ENCODE results near the gene GEMIN2.
A peak's percentile ranks its signal among the peaks of the same experiment; 100 is the strongest.
"Not testable (repeated sequence)": the region's sequence is repeated elsewhere in the genome, so short reads cannot be mapped to it uniquely, and the experiment has no call there.

The GEMIN2 gene

DNA sequence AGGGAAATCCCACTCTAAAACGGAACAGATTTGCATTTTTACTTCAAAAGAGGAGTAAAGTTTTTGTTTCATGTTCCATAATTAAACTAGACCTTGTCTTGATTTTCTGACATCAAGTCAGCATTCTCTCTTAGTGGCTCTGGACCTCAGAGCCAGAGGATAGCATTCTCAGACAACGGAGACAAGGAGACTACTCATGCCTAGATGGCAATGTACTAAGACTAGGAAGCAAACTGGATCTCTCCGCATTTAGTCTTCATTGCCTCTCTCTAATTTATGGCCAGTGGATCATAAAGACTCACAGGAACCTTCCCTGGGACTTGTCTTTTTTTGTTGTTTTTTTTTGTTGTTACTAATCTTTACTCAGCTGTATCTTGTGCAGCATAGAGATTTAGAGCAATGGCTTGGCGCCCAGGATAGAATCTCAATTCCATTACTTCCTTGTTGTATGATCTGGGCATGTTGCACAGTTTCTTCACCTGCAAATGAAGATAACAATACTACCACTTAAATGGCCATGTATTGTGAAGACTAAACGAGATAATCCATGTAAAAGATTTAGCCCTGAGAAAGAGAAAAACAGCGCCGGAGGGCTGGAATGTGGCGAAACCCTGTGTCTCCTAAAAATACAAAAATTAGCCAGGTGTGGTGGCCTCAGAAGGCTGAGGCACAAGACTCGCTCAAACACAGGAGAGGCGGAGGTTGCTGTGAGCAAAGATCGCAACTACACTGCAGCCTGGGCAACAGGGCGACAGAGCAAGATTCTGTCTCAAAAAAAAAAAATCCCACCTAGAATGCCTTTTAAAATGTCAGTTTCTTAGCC, 4.0 kb upstream of the GEMIN2 start:
- no peak for DNase-seq (ENCODE audit: low spot score)

DNA sequence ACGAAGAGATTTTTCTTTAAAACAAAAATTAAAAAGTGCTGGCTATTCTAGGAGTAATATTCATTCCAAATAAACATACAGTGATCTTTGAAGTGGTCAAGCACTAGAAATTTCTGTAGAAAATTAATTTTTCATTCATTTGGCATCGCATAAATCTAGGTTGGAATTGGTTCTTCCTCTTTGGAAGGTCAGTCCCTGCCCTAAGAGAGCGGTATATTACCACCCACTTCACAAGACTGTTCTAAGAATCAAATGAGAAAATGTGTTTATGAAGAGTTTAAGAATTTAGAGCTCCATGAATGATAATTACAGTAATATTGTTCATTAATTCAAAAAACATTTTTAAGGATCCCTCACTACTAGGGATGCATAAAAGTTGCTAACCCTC, 444 bp upstream of the GEMIN2 start:
- no peak for DNase-seq (ENCODE audit: low spot score)

DNA sequence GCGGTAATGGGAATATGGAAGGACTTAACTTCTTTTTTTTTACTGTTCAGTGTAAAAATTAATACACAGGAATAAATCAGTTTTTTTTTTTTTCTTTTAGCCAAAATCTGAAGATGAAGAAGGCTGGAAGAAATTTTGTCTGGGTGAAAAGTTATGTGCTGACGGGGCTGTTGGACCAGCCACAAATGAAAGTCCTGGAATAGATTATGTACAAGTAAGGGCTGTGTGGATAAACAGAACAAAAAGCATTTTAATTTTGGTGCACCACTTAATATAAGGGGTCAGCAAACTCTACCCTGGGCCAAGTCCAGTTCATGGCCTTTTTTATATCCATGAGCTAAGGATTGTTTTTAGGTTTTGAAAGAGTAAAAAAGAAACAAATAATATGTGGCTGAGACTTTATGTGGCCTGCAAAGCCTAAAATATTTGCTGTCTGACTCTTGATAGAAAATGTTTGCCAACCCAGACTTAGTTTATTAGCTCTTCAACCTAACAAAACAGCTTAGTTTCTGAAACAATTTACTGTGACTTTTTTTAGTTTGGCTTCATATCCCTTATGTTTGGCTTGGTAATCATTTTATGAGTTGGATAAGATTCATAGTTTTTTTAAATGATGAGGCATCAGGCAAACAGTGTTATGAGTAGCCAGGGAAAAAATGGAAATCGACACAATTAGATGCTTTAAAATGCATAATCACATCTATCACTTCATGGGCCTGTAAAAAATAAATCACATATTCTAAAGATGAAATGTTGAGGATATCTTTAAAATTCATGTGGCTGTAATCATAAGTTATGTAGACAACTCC, 8.4 kb downstream of the GEMIN2 start:
- DNase-seq (ENCODE audit: low spot score) = no peak

DNA sequence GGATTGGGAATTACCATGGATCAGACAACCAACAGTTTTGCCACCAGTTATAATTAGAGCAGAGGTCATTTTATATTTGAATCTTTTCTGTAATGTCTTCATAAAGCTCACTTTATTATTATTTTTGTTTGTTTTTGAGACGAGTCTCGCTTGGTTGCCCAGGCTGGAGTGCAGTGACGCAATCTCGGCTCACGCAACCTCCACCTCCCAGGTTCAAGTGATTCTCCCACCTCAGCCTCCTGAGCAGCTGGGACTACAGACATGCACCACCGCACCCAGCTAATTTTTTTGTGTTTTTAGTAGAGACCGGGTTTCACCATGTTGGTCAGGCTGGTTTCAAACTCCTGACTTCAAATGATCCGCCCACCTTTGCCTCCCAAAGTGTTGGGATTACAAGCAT, 23.7 kb downstream of the GEMIN2 start:
- DNase-seq (ENCODE audit: low spot score) = not testable (repeated sequence)

DNA sequence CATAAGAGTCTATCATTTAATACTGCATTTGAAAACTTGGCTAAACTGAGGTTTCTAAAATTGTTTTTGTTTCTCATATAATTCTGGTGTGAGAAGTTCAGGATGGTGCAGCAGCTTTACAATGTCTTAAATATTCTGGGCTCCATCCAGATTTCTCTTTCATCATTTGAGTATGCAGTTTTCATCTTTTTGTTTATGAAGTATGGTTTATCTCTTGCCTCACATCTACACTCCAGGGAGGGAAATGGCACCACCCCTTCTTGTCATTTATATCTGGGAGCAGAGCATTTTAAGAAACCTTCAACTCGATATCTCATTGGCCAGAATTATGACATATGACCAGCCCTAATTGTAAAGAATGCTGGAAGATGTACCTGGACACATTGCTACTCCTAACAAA, 24.3 kb downstream of the GEMIN2 start:
- DNase-seq (ENCODE audit: low spot score) = no peak

DNA sequence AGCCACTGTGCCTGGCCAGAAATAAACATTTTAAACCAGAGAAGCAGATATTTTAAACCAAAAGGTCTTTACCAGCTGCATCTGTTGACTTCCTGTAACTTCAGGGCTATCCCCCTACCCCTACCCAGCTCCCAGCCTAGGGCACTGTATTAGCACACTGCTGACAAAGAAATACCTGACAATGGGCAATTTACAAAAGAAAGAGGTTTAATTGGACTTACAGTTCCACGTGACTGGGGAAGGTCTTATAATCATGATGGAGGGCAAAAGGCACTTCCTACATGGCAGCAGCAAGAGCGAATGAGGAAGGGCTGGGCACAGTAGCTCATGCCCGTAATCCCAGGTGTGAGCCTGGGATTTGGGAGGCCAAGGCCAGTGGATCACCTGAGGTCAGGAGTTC, 26.0 kb downstream of the GEMIN2 start:
- DNase-seq (ENCODE audit: low spot score) = peak; percentile 46

DNA sequence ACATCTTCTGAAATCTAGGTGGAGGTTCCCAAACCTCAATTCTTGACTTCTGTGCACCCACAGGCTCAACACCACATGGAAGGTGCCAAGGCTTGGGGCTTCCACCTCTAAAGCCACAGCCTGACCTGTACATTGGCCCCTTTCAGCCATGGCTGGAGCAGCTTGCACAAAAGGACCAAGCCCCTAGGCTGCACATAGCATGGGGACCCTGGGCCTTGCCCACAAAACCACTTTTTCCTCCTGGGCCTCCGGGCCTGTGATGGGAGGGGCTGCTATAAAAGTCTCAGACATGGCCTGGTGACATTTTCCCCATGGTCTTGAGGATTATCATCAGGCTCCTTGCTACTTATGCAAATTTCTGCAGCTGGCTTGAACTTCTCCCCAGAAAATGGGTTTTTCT, 27.5 kb downstream of the GEMIN2 start:
- not testable (repeated sequence) for DNase-seq (ENCODE audit: low spot score)

DNA sequence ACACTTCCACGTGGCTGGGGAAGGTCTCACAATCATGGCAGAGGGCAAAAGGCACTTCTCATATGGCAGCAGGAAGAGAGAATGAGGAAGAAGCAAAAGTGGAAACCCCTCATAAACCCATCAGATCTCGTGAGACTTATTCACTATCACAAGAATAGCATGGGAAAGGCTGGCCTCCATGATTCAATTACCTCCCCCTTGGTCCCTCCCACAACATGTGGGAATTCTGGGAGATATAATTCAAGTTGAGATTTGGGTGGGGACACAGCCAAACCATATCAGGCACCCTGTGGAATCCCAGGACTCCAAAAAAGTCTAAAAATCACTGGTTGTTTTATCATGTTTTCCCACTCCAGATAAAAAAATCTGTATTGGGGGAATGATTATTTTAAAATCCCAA, 29.1 kb downstream of the GEMIN2 start:
- not testable (repeated sequence) for DNase-seq (ENCODE audit: low spot score)

DNA sequence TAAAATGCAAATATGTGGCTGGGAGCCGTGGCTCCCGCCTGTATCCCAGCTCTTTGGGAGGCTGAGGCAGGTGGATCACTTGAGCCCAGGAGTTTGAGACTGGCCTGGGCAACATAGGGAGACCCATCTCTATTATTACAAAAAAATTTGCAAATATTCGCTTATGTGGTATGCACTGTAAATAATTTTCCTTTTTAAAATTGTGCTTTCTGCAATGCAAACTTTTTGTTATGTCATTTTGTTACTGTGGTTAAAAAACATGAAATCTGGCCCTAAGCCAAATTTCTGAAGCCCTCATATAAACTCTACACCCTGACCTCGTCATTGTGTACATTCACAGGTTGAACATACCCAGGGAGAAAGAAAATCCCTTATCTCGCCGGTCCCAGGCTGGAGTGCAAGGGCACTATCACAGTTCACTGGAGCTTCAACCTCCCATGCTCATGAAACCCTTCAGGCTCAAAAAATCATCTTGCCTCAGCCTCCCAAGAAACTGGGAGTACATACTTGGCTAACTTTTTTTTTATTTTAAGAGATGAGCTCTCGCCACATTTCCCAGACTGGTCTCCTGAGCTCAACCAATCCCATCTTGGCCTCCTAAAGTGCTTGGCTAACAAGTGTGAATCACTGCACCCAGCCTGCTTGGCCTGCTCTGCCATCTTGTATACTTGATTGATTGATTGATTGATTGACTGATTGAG, 31.3 kb downstream of the GEMIN2 start:
- DNase-seq (ENCODE audit: low spot score) = no peak

DNA sequence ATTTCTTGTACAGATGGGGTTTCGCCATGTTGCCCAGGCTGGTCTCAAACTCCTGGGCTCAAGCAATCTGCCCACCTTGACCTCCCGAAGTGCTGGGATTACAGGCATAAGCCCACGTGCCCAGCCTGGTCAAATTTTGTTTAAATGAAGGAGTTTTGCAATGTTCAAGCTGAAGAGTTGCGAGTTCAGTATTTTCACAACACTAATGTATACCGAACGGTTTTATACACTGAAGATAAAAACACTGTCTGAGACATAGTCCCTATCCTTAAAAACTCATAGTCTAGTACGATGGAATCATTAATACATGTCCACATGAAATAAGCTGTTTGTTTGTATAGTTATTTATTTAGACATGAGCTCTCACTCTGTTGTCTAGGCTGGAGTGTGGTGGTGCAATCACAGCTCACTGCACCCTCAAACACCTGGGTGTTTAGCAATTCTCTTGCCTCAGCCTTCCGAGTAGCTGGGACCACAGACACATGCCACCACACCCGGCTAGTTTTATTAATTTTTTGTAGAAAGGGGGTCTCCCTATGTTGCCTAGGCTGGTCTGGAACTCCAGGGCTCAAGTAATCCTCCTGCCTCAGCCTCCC, 40.6 kb downstream of the GEMIN2 start:
- DNase-seq (ENCODE audit: low spot score) = no peak

DNA sequence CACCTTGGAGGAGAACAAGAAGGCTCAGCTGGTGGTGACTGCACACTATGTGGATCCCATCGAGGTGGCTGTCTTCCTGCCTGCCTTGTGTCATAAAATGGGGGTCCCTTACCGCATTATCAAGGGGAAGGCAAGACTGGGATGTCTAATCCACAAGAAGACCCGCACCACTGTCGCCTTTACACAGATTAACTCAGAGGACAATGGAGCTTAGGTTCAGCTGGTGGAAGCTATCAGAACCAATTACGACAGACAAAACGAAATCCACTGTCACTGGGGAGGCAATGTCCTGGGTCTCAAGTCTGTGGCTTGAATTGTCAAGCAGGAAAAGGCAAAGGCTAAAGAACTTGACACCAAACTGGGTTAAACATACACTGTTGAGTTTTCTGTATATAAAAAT, 43.4 kb downstream of the GEMIN2 start:
- DNase-seq (ENCODE audit: low spot score) = no peak

DNA sequence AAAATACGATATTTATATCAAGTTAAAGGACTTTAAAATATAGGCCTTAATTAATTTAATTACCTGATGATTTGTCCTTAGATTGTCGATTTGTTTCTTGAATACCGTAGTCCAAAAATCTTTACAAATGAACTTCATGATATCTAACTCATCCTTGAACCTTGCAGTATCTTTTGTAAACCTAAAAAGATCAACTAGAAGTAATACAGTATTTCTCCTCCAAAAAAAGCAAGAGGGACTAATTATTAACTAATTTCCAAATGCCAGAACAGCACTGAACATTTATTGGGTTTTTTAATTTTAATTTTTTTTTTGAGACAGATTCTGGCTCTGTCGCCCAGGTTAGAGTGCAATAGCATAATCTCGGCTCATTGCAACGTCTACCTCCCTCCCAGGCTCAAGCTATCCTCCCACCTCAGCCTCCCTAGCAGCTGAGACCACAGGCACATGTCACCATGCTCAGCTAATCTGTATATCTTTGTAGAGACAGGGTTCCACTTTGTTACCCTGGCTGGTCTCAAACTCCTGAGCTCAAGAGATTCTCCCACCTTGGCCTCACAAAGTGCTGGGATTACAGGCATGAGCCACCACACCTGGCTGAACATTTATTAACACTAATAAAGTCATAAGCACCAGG, 44.2 kb downstream of the GEMIN2 start:
- DNase-seq (ENCODE audit: low spot score) = no peak

DNA sequence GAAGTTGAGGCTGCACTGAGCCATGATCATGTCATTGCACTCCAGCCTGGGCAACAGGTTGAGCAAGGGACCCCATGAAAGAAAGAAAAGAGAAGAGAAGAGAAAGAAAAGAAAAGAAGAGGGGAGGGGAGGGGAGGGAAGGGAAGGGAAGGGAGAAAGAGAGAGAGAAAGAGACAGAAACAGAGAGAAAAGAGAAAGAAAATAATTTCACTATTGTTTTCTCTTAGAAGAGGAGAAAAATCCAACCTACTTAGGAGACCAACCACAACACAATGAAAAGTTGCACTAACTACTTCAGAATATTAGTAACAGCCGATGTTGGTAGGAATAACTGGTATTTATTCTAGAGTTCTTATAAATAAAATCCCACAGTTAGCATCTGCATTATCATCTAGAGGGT, 46.4 kb downstream of the GEMIN2 start:
- DNase-seq (ENCODE audit: low spot score) = no peak

DNA sequence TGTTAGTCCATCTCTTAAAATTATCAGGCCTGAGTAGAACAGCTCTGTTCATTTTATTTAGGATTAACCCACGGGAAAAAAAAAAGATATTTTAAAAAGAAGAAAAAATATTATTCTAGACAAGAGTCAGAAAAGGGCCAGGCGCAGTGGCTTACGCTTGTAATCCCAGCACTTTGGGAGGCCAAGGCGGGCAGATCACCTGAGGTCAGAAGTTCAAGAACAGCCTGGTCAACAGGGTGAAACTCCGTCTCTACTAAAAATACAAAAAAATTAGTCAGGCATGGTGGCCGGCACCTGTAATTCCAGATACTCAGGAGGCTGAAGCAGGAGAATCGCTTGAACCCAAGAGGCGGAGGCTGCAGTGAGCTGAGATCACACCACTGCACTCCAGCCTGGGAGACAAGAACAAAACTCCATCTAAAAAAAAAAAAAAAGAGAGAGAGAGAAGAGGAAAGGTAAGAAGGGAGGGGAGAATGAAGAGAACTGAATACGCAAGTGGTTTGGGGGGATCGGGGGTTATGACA, 53.7 kb downstream of the GEMIN2 start:
- not testable (repeated sequence) for DNase-seq (ENCODE audit: low spot score)

DNA sequence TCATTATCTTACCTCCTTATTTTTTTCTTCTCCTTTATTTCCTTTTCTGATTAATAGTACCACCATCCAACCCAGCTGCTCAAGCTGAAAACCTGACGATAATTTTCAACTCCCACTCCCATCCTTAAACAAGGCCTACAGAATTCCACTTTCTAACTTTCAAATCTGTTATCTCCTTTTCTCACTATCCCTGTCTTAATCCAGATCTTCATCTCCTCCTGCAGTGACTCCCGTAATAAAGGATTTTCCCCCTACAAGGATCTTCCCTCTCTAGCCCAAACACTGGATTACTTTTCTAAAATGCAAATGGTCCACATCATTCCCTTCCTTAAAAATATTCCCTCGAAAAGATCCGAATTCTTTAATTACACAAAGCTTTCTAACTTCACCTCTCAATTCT, 54.5 kb downstream of the GEMIN2 start:
- DNase-seq (ENCODE audit: low spot score) = no peak

DNA sequence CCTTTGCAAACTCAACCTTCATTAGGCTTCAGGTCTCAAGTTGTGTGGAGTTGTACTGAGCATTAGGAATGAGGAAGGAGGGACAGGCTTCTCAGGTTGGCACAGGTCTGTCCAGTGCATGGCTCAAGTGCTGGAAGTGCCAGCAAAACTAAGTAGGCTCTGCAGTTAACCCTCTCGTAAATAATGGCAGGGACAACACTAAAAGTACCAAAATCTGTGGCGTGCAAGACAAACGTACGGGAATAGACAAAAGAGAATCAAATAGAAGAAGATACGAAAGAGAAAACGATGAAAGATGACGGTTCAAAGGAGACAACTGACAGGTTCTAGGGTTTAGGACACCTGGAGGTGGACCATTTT, 55.4 kb downstream of the GEMIN2 start:
- no peak for DNase-seq (ENCODE audit: low spot score)

DNA sequence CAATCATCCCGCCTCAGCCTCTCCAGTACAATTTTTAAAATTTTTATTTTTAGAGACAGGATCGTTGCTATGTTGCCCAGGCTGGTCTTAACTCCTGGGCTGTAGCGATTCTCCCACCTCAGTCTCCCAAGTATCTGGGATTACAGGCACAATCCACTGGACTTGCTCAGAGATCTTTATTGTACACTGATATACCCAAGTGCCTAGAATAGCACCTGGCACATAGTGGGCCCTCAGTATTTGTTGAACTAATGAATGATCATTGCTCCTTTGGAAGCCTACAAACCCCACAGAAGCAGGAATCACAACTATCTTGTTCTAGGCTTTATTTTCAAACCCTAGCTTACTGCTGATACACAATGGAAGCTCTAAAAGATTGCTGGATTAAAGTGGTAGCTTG, 59.1 kb downstream of the GEMIN2 start:
- no peak for DNase-seq (ENCODE audit: low spot score)

DNA sequence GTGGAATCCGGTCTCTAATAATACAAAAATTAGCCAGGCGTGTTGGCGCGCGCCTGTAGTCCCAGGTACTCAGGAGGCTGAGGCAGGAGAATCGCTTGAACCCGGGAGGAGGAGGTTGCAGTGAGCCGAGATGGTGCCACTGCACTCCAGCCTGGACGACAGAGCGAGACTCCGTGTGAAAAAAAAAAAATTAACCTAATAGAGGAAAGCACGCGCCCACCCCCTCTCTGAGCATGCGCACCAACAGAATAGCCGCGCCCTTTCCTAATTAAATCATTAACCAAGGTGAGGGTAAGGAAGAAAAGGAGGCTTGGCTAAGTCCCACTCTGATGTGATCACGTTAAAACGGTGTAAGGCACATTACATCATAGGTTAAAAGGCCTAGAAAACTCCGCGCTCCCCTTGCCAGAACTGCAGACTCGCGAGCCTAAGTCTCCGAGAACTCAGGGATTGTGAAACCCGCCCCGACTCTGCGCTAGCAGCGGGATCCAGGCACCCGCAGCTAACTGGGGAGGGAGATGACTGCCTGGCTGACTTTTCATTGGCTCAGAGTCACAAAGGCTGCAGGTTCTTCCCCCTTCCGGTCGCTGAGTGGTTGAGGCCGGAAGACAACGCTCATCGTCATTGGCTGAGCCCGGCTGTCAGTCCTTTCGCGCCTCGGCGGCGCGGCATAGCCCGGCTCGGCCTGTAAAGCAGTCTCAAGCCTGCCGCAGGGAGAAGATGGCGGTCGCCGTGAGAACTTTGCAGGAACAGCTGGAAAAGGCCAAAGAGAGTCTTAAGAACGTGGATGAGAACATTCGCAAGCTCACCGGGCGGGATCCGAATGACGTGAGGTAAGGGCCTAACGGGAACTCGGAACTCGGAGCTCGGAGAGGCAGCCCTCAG, 60.7 kb downstream of the GEMIN2 start, which contains the start of gene PNN:
Gene PNN, plus strand, starts transcription at position 695 of the 885 bp plus-strand sequence. Its CDS starts 26 bp downstream, at position 721.
- peak; percentile 93 for DNase-seq (ENCODE audit: low spot score)

DNA sequence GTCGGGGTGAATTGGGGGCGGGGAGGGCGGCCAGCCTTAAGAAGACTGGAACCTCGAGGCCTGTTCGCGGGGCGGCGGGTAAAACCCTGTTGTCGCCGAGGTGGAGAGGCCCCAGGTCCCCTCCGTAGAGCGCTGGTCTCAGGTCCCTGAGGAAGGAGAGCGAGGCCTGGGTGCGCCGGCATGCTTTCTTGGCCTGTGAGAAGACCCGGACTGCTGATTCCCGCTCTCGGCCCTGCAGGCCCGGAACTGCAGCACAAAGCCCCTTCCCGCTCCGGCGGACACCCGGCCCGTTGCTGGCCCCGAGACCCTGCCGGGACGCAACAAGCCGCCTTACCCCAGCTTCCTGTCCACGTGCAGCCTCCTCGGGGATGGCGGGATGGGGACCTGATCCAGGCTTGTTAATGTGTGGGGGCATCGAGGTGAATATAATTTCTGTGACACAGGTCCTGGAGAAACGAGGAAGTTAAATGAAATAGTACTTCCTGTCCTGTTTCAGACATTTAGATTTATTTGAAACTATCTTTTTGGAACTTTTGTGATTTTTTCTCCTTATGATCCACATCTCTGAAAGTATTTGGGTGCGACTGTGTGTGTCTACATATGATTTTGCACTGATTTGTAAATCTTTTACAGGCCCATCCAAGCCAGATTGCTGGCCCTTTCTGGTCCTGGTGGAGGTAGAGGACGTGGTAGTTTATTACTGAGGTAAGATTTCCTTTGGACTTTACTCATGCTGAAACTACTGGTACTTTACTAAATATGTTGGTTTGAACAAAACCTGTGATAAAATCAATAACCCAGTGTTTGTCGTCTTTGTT, 61.5 kb downstream of the GEMIN2 start:
- DNase-seq (ENCODE audit: low spot score) = peak; percentile 46
